Measurements from ENCODE around the gene UGDH.

- TF ChIP-seq MXI1 (conservative IDR thresholded peaks at IDR 0.05; ENCODE audit: poor library complexity, severe bottlenecking) (no peak), EP300 (conservative IDR thresholded peaks at IDR 0.05; ENCODE audit: poor library complexity, severe bottlenecking) (no peak)
Observed at GRCh38 chr4:39543034-39543433, 15.8 kb upstream of the UGDH start.

All from neural cell (in vitro differentiated cells).